ENCODE measurements around the gene MIOS. TPM values are rescaled to one million over a fixed set of nuclear protein-coding genes. Genes with fewer than 3 reads are reported as not detected.

MIOS gene
- total and polyA plus RNA-seq, 9 of the 15 experiments (the other 6 are each of a cell fraction or from before 2014, with no cell fraction given): 7.8 to 47.8 (median 30.6) TPM

DNA sequence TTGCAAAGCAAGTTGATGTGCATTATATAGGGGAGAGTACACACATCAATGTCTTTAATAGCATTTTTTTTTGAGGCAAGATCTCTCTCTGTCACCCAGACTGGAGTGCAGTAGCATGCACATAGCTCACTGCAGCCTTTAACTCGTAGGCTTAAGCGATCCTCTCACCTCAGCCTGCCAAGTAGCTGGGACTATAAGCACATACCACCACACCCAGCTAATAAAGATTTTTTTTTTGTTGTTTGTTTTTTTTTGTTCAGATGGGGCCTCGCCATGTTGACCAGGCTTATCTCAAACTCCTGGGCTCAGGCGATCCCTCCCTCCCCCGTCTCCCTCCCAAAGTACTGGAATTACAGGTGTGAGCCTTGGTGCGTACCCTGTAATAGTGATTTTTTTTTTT lies 75.4 kb downstream of the MIOS start (continued):
- TF ChIP-seq NR2C2 (CRISPR knock-in tag; IDR thresholded peaks at IDR 0.05) (no peak), NR2C2 (tag; IDR thresholded peaks at IDR 0.05) (no peak), NR2C1 (IDR thresholded peaks at IDR 0.05) (no peak), NR2C1 (tag; IDR thresholded peaks at IDR 0.05) (no peak), SRSF3 (IDR thresholded peaks at IDR 0.05; ENCODE audit: insufficient read depth, low read length) (no peak), SMARCE1 (IDR thresholded peaks at IDR 0.05) (0 out of 2 replicates have a peak, but pooled peaks have one; percentile 23), SRSF1 (IDR thresholded peaks at IDR 0.05; ENCODE audit: low read depth, low read length) (no peak), ARID1B (IDR thresholded peaks at IDR 0.05) (peak; percentile 33; the same call in 1 of the 2 replicates), EP400 (IDR thresholded peaks at IDR 0.05) (no peak), TFAM (CRISPR knock-in tag; conservative IDR thresholded peaks at IDR 0.05) (no peak), SAFB (IDR thresholded peaks at IDR 0.05; ENCODE audit: borderline replicate concordance, low read depth, low read length) (no peak), RBM14 (IDR thresholded peaks at IDR 0.05; ENCODE audit: borderline replicate concordance, insufficient read depth, low read depth, low read length) (no peak), SLC30A9 (CRISPR knock-in tag; IDR thresholded peaks at IDR 0.05) (no peak), TCF7 (IDR thresholded peaks at IDR 0.05; ENCODE audit: borderline replicate concordance) (no peak), ZNF197 (CRISPR knock-in tag; IDR thresholded peaks at IDR 0.05; ENCODE audit: low read depth) (no peak), FOXK2 (conservative IDR thresholded peaks at IDR 0.05 in 1 of 2, IDR thresholded peaks at IDR 0.05 in 1 of 2; ENCODE audit: low read depth in 2 of 2) (0 out of 4 replicates have a peak, but pooled peaks of 1 of the 2 experiments have one; percentile 31), TAL1 (IDR thresholded peaks at IDR 0.05) (no peak), ZBTB2 (IDR thresholded peaks at IDR 0.05) (no peak), SMARCA4 (IDR thresholded peaks at IDR 0.05) (peak; percentile 20; the same call in 1 of the 2 replicates), ELK3 (CRISPR knock-in tag; IDR thresholded peaks at IDR 0.05) (no peak), HDAC8 (tag; IDR thresholded peaks at IDR 0.05) (no peak)
- TF ChIP-seq, protein P1, sequence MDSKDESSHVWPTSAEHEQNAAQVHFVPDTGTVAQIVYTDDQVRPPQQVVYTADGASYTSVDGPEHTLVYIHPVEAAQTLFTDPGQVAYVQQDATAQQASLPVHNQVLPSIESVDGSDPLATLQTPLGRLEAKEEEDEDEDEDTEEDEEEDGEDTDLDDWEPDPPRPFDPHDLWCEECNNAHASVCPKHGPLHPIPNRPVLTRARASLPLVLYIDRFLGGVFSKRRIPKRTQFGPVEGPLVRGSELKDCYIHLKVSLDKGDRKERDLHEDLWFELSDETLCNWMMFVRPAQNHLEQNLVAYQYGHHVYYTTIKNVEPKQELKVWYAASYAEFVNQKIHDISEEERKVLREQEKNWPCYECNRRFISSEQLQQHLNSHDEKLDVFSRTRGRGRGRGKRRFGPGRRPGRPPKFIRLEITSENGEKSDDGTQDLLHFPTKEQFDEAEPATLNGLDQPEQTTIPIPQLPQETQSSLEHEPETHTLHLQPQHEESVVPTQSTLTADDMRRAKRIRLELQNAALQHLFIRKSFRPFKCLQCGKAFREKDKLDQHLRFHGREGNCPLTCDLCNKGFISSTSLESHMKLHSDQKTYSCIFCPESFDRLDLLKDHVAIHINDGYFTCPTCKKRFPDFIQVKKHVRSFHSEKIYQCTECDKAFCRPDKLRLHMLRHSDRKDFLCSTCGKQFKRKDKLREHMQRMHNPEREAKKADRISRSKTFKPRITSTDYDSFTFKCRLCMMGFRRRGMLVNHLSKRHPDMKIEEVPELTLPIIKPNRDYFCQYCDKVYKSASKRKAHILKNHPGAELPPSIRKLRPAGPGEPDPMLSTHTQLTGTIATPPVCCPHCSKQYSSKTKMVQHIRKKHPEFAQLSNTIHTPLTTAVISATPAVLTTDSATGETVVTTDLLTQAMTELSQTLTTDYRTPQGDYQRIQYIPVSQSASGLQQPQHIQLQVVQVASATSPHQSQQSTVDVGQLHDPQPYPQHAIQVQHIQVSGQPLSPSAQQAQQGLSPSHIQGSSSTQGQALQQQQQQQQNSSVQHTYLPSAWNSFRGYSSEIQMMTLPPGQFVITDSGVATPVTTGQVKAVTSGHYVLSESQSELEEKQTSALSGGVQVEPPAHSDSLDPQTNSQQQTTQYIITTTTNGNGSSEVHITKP (IDR thresholded peaks at IDR 0.05; ENCODE audit: partially characterized antibody): no peak
- TF ChIP-seq, protein P2, sequence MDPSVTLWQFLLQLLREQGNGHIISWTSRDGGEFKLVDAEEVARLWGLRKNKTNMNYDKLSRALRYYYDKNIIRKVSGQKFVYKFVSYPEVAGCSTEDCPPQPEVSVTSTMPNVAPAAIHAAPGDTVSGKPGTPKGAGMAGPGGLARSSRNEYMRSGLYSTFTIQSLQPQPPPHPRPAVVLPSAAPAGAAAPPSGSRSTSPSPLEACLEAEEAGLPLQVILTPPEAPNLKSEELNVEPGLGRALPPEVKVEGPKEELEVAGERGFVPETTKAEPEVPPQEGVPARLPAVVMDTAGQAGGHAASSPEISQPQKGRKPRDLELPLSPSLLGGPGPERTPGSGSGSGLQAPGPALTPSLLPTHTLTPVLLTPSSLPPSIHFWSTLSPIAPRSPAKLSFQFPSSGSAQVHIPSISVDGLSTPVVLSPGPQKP (CRISPR knock-in tag; IDR thresholded peaks at IDR 0.05): no peak

Measured in K562 (cell line).